A549 (cell line): Measurements from ENCODE around the gene DAD1.

Source experiments
- EHF ChIP-seq: fragments of 250-450 bp; sonication (Bioruptor Pico); IDR thresholded peaks from 2 replicates; pipeline ENCODE4 v1.5.0; 2020; ENCODE audit warnings: mild to moderate bottlenecking
- KDM1A ChIP-seq: fragments of 200-600 bp; sonication (generic); IDR thresholded peaks from 2 replicates; pipeline ENCODE4 v1.6.1; 2016; ENCODE audit warnings: low read depth, mild to moderate bottlenecking
- MAFK ChIP-seq: fragments of 450-650 bp; IDR thresholded peaks from 2 replicates; pipeline ENCODE4 v1.6.1; 2014; ENCODE audit not compliant: partially characterized antibody
- NFE2L2 ChIP-seq: fragments of 150-350 bp; conservative IDR thresholded peaks from 2 replicates; pipeline ENCODE4 v1.6.1; 2014; ENCODE audit warnings: low read length
- POLR2A ChIP-seq: IDR thresholded peaks from 2 replicates; pipeline ENCODE4 v1.6.1; 2012; ENCODE audit warnings: mild to moderate bottlenecking, low read length
- POLR2AphosphoS2 ChIP-seq: conservative IDR thresholded peaks from 2 replicates; pipeline ENCODE4 v1.6.1; 2012; ENCODE audit warnings: low read length, improper control_type of control experiment, inconsistent platforms
- RCOR1 ChIP-seq: fragments of 150-350 bp; IDR thresholded peaks from 2 replicates; pipeline ENCODE4 v1.6.1; 2014; ENCODE audit warnings: antibody characterized with exemption, low read length, low read depth
- RNF2 ChIP-seq: fragments of 200-600 bp; sonication (generic); IDR thresholded peaks from 2 replicates; pipeline ENCODE4 v1.6.1; 2016; ENCODE audit warnings: low read depth, mild to moderate bottlenecking, antibody characterized with exemption, moderate library complexity, borderline replicate concordance
- SMC3 ChIP-seq: fragments of >200 bp; sonication (Bioruptor Twin); formaldehyde crosslinking; IDR thresholded peaks from 3 replicates; pipeline ENCODE4 v1.6.1; 2018; ENCODE audit warnings: inconsistent platforms
- TF ChIP-seq, protein P1 (sequence below): fragments of >200 bp; sonication (Bioruptor Twin); formaldehyde crosslinking; IDR thresholded peaks from 3 replicates; pipeline ENCODE4 v1.5.1; 2016
- TF ChIP-seq, protein P2 (sequence below): fragments of 150-350 bp; IDR thresholded peaks from 2 replicates; pipeline ENCODE4 v1.6.1; 2014; ENCODE audit warnings: low read depth, mild to moderate bottlenecking, low read length

DNA sequence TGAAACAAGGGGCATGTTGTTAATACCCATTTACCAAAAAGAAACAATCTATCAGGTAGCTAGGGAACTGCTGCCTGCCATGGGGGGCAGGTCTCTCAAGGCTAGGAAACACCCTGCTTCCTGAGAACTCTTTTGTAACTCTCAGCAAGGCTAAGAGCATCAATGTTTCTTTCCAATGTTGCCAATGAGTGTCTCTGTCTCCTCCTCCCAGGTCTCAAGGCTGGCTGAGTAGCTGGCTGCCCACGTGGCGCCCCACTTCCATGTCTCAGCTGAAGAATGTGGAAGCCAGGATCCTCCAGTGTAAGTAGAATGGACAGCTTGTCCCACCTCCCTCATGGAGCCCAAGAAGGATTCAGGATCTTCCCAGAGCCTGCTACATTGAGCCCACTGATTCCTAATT, 12.4 kb upstream of the DAD1 start:
- TF ChIP-seq, protein P1, sequence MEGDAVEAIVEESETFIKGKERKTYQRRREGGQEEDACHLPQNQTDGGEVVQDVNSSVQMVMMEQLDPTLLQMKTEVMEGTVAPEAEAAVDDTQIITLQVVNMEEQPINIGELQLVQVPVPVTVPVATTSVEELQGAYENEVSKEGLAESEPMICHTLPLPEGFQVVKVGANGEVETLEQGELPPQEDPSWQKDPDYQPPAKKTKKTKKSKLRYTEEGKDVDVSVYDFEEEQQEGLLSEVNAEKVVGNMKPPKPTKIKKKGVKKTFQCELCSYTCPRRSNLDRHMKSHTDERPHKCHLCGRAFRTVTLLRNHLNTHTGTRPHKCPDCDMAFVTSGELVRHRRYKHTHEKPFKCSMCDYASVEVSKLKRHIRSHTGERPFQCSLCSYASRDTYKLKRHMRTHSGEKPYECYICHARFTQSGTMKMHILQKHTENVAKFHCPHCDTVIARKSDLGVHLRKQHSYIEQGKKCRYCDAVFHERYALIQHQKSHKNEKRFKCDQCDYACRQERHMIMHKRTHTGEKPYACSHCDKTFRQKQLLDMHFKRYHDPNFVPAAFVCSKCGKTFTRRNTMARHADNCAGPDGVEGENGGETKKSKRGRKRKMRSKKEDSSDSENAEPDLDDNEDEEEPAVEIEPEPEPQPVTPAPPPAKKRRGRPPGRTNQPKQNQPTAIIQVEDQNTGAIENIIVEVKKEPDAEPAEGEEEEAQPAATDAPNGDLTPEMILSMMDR: no peak
- no peak for TF ChIP-seq POLR2AphosphoS2
- TF ChIP-seq, protein P2, sequence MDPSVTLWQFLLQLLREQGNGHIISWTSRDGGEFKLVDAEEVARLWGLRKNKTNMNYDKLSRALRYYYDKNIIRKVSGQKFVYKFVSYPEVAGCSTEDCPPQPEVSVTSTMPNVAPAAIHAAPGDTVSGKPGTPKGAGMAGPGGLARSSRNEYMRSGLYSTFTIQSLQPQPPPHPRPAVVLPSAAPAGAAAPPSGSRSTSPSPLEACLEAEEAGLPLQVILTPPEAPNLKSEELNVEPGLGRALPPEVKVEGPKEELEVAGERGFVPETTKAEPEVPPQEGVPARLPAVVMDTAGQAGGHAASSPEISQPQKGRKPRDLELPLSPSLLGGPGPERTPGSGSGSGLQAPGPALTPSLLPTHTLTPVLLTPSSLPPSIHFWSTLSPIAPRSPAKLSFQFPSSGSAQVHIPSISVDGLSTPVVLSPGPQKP: no peak
- no peak for TF ChIP-seq SMC3
- TF ChIP-seq POLR2A: no peak
- TF ChIP-seq RCOR1: no peak
- no peak for TF ChIP-seq KDM1A
- no peak for TF ChIP-seq NFE2L2
- TF ChIP-seq EHF: no peak
- no peak for TF ChIP-seq MAFK
- no peak for TF ChIP-seq RNF2
